ENCODE measurements around the gene TMEM244. TPM values are rescaled to one million over a fixed set of nuclear protein-coding genes. Genes with fewer than 3 reads are reported as not detected.

Gene TMEM244
- total and polyA plus RNA-seq, 2 donors (not counting 3 experiments of a cell fraction or from before 2014, with no cell fraction given): not detected

- FAIRE-seq (no peak), DNase-seq (ENCODE audit: low read depth, low spot score) (peak; percentile 46)
- Histone ChIP-seq H3K36me3 (ENCODE audit: control insufficient read depth in 2 of 2, extremely low read depth in 1 of 2, insufficient read depth in 2 of 2, low read length in 2 of 2) (no peaks in the 10 kb centered on the region), H3K27me3 (ENCODE audit: control insufficient read depth in 2 of 2, insufficient read depth in 2 of 2, low read length in 2 of 2) (no peaks in the 10 kb centered on the region), H3K9ac (replicated peaks; ENCODE audit: extremely low read depth, insufficient read depth, low read length) (no peak overlapping the region), H3K9me1 (replicated peaks; ENCODE audit: control insufficient read depth, extremely low read depth, insufficient read depth, low read length) (no peaks in the 10 kb centered on the region), H3K79me2 (ENCODE audit: control insufficient read depth, insufficient read depth, low read length) (no peaks in the 10 kb centered on the region), H3K27ac (ENCODE audit: insufficient read depth, low read depth, low read length) (no peak overlapping the region), H3K4me2 (ENCODE audit: insufficient read depth, low read length) (no peak overlapping the region), H4K20me1 (replicated peaks; ENCODE audit: control insufficient read depth, extremely low read depth, insufficient read depth, low read length) (no peaks in the 10 kb centered on the region), H3K4me1 (ENCODE audit: control insufficient read depth, extremely low read depth, insufficient read depth, low read length) (peaks cover 26% of the 10 kb centered on the region), H3K4me3 (replicated peaks in 1 of 3; ENCODE audit: insufficient read depth in 1 of 3, low read depth in 1 of 3, low read length in 3 of 3) (no peak overlapping the region), H3K9me3 (replicated peaks; ENCODE audit: control insufficient read depth, insufficient read depth, low read length) (no peaks in the 10 kb centered on the region), H2AFZ (ENCODE audit: low read depth, low read length) (no peak overlapping the region)
- ChIA-PET CTCF (no interaction called here), POLR2A (no interaction called here)
- TF ChIP-seq MAX (IDR thresholded peaks at IDR 0.05; ENCODE audit: insufficient read depth, insufficient read length) (no peak), MYC (IDR thresholded peaks at IDR 0.05; ENCODE audit: low read depth, low read length) (no peak)
- intact Hi-C loops (cut with micrococcal nuclease) (no loop called here), dilution Hi-C loops (cut with MboI; ENCODE audit: extremely low pct_ligation_motif_present, low sequenced_read_pairs) (no loop called here)
- BruUV-seq (replicated peaks): no TSS peak
Measured at GRCh38 chr6:129849456-129849855, 11.7 kb downstream of the TMEM244 start.

GRCh38 chr6:129846761-129847160 is 14.4 kb downstream of the TMEM244 start:
- no peak for DNase-seq (ENCODE audit: low read depth, low spot score)
- Histone ChIP-seq H3K9ac (replicated peaks; ENCODE audit: extremely low read depth, insufficient read depth, low read length) (no peak overlapping the region), H3K36me3 (ENCODE audit: control insufficient read depth in 2 of 2, extremely low read depth in 1 of 2, insufficient read depth in 2 of 2, low read length in 2 of 2) (no peaks in the 10 kb centered on the region), H3K9me3 (replicated peaks; ENCODE audit: control insufficient read depth, insufficient read depth, low read length) (no peaks in the 10 kb centered on the region), H4K20me1 (replicated peaks; ENCODE audit: control insufficient read depth, extremely low read depth, insufficient read depth, low read length) (no peaks in the 10 kb centered on the region), H2AFZ (ENCODE audit: low read depth, low read length) (no peak overlapping the region), H3K27me3 (ENCODE audit: control insufficient read depth in 2 of 2, insufficient read depth in 2 of 2, low read length in 2 of 2) (no peaks in the 10 kb centered on the region), H3K4me1 (ENCODE audit: control insufficient read depth, extremely low read depth, insufficient read depth, low read length) (peaks cover 8% of the 10 kb centered on the region), H3K79me2 (ENCODE audit: control insufficient read depth, insufficient read depth, low read length) (no peaks in the 10 kb centered on the region), H3K4me3 (replicated peaks in 1 of 3; ENCODE audit: insufficient read depth in 1 of 3, low read depth in 1 of 3, low read length in 3 of 3) (no peak overlapping the region), H3K27ac (ENCODE audit: insufficient read depth, low read depth, low read length) (no peak overlapping the region), H3K9me1 (replicated peaks; ENCODE audit: control insufficient read depth, extremely low read depth, insufficient read depth, low read length) (no peaks in the 10 kb centered on the region), H3K4me2 (ENCODE audit: insufficient read depth, low read length) (no peak overlapping the region)
- CTCF ChIA-PET: no interaction called here
- intact Hi-C loops (cut with micrococcal nuclease): no loop called here
- dilution Hi-C loops (cut with MboI; ENCODE audit: extremely low pct_ligation_motif_present, low sequenced_read_pairs): no loop called here
- TF ChIP-seq GATA2 (IDR thresholded peaks at IDR 0.05; ENCODE audit: insufficient read depth, insufficient read length, low read depth, low read length) (no peak), POLR2A (IDR thresholded peaks at IDR 0.05; ENCODE audit: low read depth, low read length) (no peak), EZH2 (IDR thresholded peaks at IDR 0.05; ENCODE audit: borderline replicate concordance, low read depth, low read length, severe bottlenecking) (no peak), MYC (IDR thresholded peaks at IDR 0.05; ENCODE audit: low read depth, low read length) (no peak), CTCF (IDR thresholded peaks at IDR 0.05; ENCODE audit: extremely low read depth in 1 of 2, insufficient read depth in 1 of 2, low read depth in 1 of 2, low read length in 2 of 2) (no peak)
- no TSS peak for BruUV-seq (replicated peaks)
- POLR2A ChIA-PET: no interaction called here
- no peak for FAIRE-seq

Measured in endothelial cell of umbilical vein (primary cell).